H1 (cell line): ENCODE results near the gene ELOVL1. TPM values are rescaled to one million over a fixed set of nuclear protein-coding genes. Genes with fewer than 3 reads are reported as not detected.

Source experiments
- CTCF ChIA-PET: fragments of 300-600 bp; sonication (Branson Sonifier 250); formaldehyde crosslinking; loops from one replicate; lab custom pipeline; 2021; ENCODE audit not compliant: partially characterized antibody; lab: Charles Lee
- POLR2A ChIA-PET: fragments of 300-600 bp; sonication (Branson Sonifier 250); formaldehyde crosslinking; loops from one replicate; lab custom pipeline; 2021; ENCODE audit warnings: inconsistent platforms; ENCODE audit not compliant: partially characterized antibody; lab: Charles Lee
- DNase-seq, 2 experiments: peaks; one replicate each; pipeline versions ENCODE4 v3.0.0 to v3.0.0-alpha.2; 2010 to 2022; ENCODE audit warnings: low spot score in 2 of 2, low read depth in 1 of 2, mixed read lengths in 1 of 2
- FAIRE-seq: peaks from 2 replicates; lab custom pipeline; 2011; peaks lifted over from hg19 to GRCh38; lab: Jason Lieb, UNC
- H2AFZ ChIP-seq: 2 replicates; pipeline ENCODE4 v1.8.1; 2012; ENCODE audit warnings: low read length, inconsistent platforms
- H2AK5ac ChIP-seq: 2 replicates; pipeline ENCODE4 v1.6.1; 2013; ENCODE audit warnings: low read depth, low read length
- H2BK120ac ChIP-seq: replicated peaks from 2 replicates; pipeline ENCODE3; 2013; ENCODE audit warnings: low read depth, low read length, inconsistent platforms
- H2BK12ac ChIP-seq: 2 replicates; pipeline ENCODE4 v1.6.1; 2013; ENCODE audit warnings: low read depth, low read length
- H2BK15ac ChIP-seq: 2 replicates; pipeline ENCODE4 v1.6.1; 2013; ENCODE audit warnings: low read length
- H2BK20ac ChIP-seq: 2 replicates; pipeline ENCODE4 v1.6.1; 2013; ENCODE audit warnings: low read length
- H2BK5ac ChIP-seq: 2 replicates; pipeline ENCODE4 v1.6.1; 2013; ENCODE audit warnings: low read depth, low read length
- H3K14ac ChIP-seq: 2 replicates; pipeline ENCODE4 v1.6.1; 2013; ENCODE audit warnings: inconsistent platforms; ENCODE audit not compliant: insufficient read length
- H3K18ac ChIP-seq: 2 replicates; pipeline ENCODE4 v1.6.1; 2013; ENCODE audit warnings: low read length; ENCODE audit errors: extremely low read depth
- H3K23ac ChIP-seq: 2 replicates; pipeline ENCODE4 v1.6.1; 2013; ENCODE audit warnings: inconsistent platforms; ENCODE audit not compliant: insufficient read length
- H3K23me2 ChIP-seq: 2 replicates; pipeline ENCODE4 v1.6.1; 2013; ENCODE audit warnings: low read depth, low read length
- H3K27ac ChIP-seq: 2 replicates; pipeline ENCODE4 v1.6.1; 2011; ENCODE audit warnings: low read depth, low read length, inconsistent platforms
- H3K27me3 ChIP-seq, 4 experiments: replicated peaks in 1 of 4; 1 replicate in 1 of 4; 2 replicates in 3 of 4; pipeline versions ENCODE4 v1.6.1 to v1.8.1; 2011 to 2013; ENCODE audit warnings: low read length in 3 of 4, mild to moderate bottlenecking in 3 of 4, inconsistent platforms in 2 of 4, mixed read lengths in 2 of 4, moderate library complexity in 1 of 4; ENCODE audit not compliant: control insufficient read depth in 3 of 4, insufficient read depth in 3 of 4; ENCODE audit errors: extremely low read depth in 1 of 4
- H3K36me3 ChIP-seq, 4 experiments: 2 replicates each; pipeline versions ENCODE4 v1.6.1 to v1.8.1; 2011 to 2013; ENCODE audit warnings: mild to moderate bottlenecking in 4 of 4, low read length in 3 of 4, moderate library complexity in 2 of 4, control low read depth in 1 of 4, inconsistent platforms in 1 of 4; ENCODE audit not compliant: insufficient read depth in 4 of 4, control insufficient read depth in 2 of 4
- H3K4ac ChIP-seq: replicated peaks from 2 replicates; pipeline ENCODE3; 2013; ENCODE audit warnings: low read length, low read depth, mixed read lengths, inconsistent platforms; ENCODE audit not compliant: insufficient read length
- H3K4me1 ChIP-seq, 4 experiments: replicated peaks in 1 of 4; 1 replicate in 1 of 4; 2 replicates in 3 of 4; pipeline versions ENCODE4 v1.6.1 to v1.8.1; 2011 to 2013; ENCODE audit warnings: low read length in 3 of 4, inconsistent platforms in 2 of 4, mixed read lengths in 1 of 4; ENCODE audit not compliant: insufficient read depth in 4 of 4, control insufficient read depth in 3 of 4
- H3K4me2 ChIP-seq, 2 experiments: 2 replicates each; pipeline versions ENCODE4 v1.6.1 to v1.8.1; 2011 to 2013; ENCODE audit warnings: low read depth in 2 of 2, low read length in 2 of 2, control low read depth in 1 of 2, inconsistent platforms in 1 of 2, mild to moderate bottlenecking in 1 of 2; ENCODE audit not compliant: insufficient read depth in 1 of 2
- H3K4me3 ChIP-seq, 4 experiments: fragments of 200-600, 300-600 bp in 1 of 4; sonication (generic), shearing (Covaris generic), sonication (Bioruptor Twin) in 1 of 4; 2 replicates each; pipeline versions ENCODE4 v1.5.1 to v1.8.1; 2011 to 2016; ENCODE audit warnings: low read length in 4 of 4, low read depth in 3 of 4, control low read depth in 2 of 4, inconsistent platforms in 2 of 4, mild to moderate bottlenecking in 2 of 4, mixed read lengths in 1 of 4, moderate library complexity in 1 of 4; ENCODE audit not compliant: insufficient read depth in 2 of 4; ENCODE audit errors: extremely low read depth in 1 of 4
- H3K56ac ChIP-seq: replicated peaks from 2 replicates; pipeline ENCODE3; 2013; ENCODE audit warnings: low read depth, mild to moderate bottlenecking, mixed read lengths, low read length, inconsistent platforms; ENCODE audit not compliant: insufficient read length
- H3K79me1 ChIP-seq: 2 replicates; pipeline ENCODE4 v1.6.1; 2013; ENCODE audit warnings: low read depth, low read length, control low read depth
- H3K79me2 ChIP-seq, 2 experiments: 2 replicates each; pipeline versions ENCODE4 v1.6.1 to v1.8.1; 2012 to 2013; ENCODE audit warnings: low read length in 2 of 2, mild to moderate bottlenecking in 2 of 2, inconsistent platforms in 1 of 2; ENCODE audit not compliant: insufficient read depth in 2 of 2, control insufficient read depth in 1 of 2
- H3K9ac ChIP-seq, 4 experiments: replicated peaks in 1 of 4; 1 replicate in 1 of 4; 2 replicates in 3 of 4; pipeline versions ENCODE4 v1.6.1 to v1.8.1; 2011 to 2013; ENCODE audit warnings: low read depth in 3 of 4, low read length in 3 of 4, control low read depth in 2 of 4, mild to moderate bottlenecking in 2 of 4, moderate library complexity in 2 of 4, inconsistent platforms in 1 of 4; ENCODE audit errors: extremely low read depth in 1 of 4
- H3K9me3 ChIP-seq, 2 experiments: 2 replicates each; pipeline versions ENCODE4 v1.6.1 to v1.8.1; 2012 to 2013; ENCODE audit warnings: mild to moderate bottlenecking in 2 of 2, moderate library complexity in 2 of 2, control low read depth in 1 of 2, inconsistent platforms in 1 of 2, low read depth in 1 of 2, low read length in 1 of 2, mixed read lengths in 1 of 2; ENCODE audit not compliant: insufficient read depth in 2 of 2
- H4K20me1 ChIP-seq, 2 experiments: replicated peaks in 1 of 2; 2 replicates each; pipeline versions ENCODE3 to v1.8.1; 2011 to 2013; ENCODE audit warnings: inconsistent platforms in 2 of 2, low read length in 2 of 2, mild to moderate bottlenecking in 1 of 2; ENCODE audit not compliant: insufficient read depth in 2 of 2, control insufficient read depth in 1 of 2
- H4K5ac ChIP-seq: 2 replicates; pipeline ENCODE4 v1.6.1; 2013; ENCODE audit warnings: low read length, low read depth, mixed read lengths, inconsistent platforms; ENCODE audit not compliant: insufficient read length
- H4K8ac ChIP-seq: 2 replicates; pipeline ENCODE4 v1.8.0; 2013; ENCODE audit warnings: mild to moderate bottlenecking, moderate library complexity, low read length, inconsistent platforms; ENCODE audit not compliant: insufficient read depth; ENCODE audit errors: extremely low read depth
- H4K91ac ChIP-seq: replicated peaks from 2 replicates; pipeline ENCODE3; 2013; ENCODE audit warnings: low read length, mixed read lengths, inconsistent platforms; ENCODE audit not compliant: insufficient read length
- ASH2L ChIP-seq: fragments of 200-600, 300-600 bp; sonication (generic); IDR thresholded peaks from one replicate; pipeline ENCODE4 v1.7.1; 2017; ENCODE audit warnings: low read length
- ATF2 ChIP-seq: IDR thresholded peaks from 2 replicates; pipeline ENCODE4 v1.6.1; 2012; ENCODE audit warnings: low read length, inconsistent platforms
- CHD1 ChIP-seq: IDR thresholded peaks from 2 replicates; pipeline ENCODE4 v1.6.1; 2012; ENCODE audit warnings: low read depth, low read length, improper control_type of control experiment
- CHD2 ChIP-seq: IDR thresholded peaks from 2 replicates; pipeline ENCODE4 v1.6.1; 2012; ENCODE audit warnings: low read length, improper control_type of control experiment
- JUN ChIP-seq: IDR thresholded peaks from 2 replicates; pipeline ENCODE4 v1.6.1; 2011; ENCODE audit warnings: low read depth, mild to moderate bottlenecking, improper control_type of control experiment, low read length
- RBBP5 ChIP-seq: IDR thresholded peaks from 2 replicates; pipeline ENCODE4 v1.7.1; 2012; ENCODE audit warnings: low read depth, mild to moderate bottlenecking, inconsistent platforms, low read length, moderate library complexity, borderline replicate concordance
- RXRA ChIP-seq: IDR thresholded peaks from 2 replicates; pipeline ENCODE4 v1.6.1; 2011; ENCODE audit warnings: low read depth, mild to moderate bottlenecking, low read length, moderate library complexity; ENCODE audit not compliant: insufficient read depth
- SIRT6 ChIP-seq: IDR thresholded peaks from one replicate; pipeline ENCODE4 v1.7.1; 2012; ENCODE audit warnings: low read length, inconsistent platforms
- WGBS, 2 experiments: shearing (Covaris generic) in 1 of 2; methylation state at CpG; one replicate each; pipeline versions ENCODE4 v1.1.6 to v1.1.7; 2013 to 2015; ENCODE audit warnings: low lambda C conversion rate in 2 of 2, mixed read lengths in 2 of 2, inconsistent platforms in 1 of 2, low coverage in 1 of 2, missing lambda C conversion rate in 1 of 2; ENCODE audit not compliant: insufficient replicate concordance in 2 of 2, insufficient coverage in 1 of 2, insufficient read length in 1 of 2; ENCODE audit errors: extremely low coverage in 1 of 2, missing lambda C conversion rate in 1 of 2; 5-methylcytosine and 5-hydroxymethylcytosine counted together
- polyA plus RNA-seq, 7 experiments: library from polyadenylated mRNA; depleted of rRNA in 3 of 7; stranded (reverse) in 5 of 7; unstranded in 2 of 7; fragments of >200 nt in 5 of 7; fragments of 200-250 nt in 2 of 7; gene quantifications; 1 replicate in 5 of 7; 2 replicates in 1 of 7; 4 replicates in 1 of 7; pipeline versions ENCODE4 v1.2.1 to v1.2.3, GENCODE V29; 2011 to 2013; ENCODE audit warnings: missing spikeins in 2 of 7, mixed read lengths in 2 of 7
- total RNA-seq: library from RNA; stranded (reverse); fragmentation: NEBNext Ultra II Directional; extraction: Animal tissue kit (Norgen Biotek cat#: 25700); gene quantifications from 2 replicates; pipeline ENCODE4 v1.2.1, GENCODE V29; 2021

ELOVL1 gene
- total and polyA plus RNA-seq, 2 of the 8 experiments (the other 6 are each of a cell fraction or from before 2014, with no cell fraction given) = 28.5 to 68.1 TPM

- no peaks in the 10 kb centered on the region for H3K4me1 ChIP-seq
- ChIA-PET POLR2A (interaction anchor here (1.4 kb wide), 3 partner anchors 9 to 182 kb away, joined by 3 to 6 read pairs (median 3); no protein-coding TSS in a partner anchor), CTCF (interaction anchor here (1.6 to 6.8 kb wide), 7 partner anchors 9 to 210 kb away, joined by 6 to 131 read pairs (median 21); no protein-coding TSS in a partner anchor)
- peaks cover under 1 to 17% (median 11%) of the 10 kb centered on the region in 4 experiments; a peak in 6 of 8 replicates for H3K36me3 ChIP-seq
- TF ChIP-seq ATF2 = no peak
- no peak for TF ChIP-seq RXRA
- TF ChIP-seq ASH2L = no peak
- TF ChIP-seq SIRT6 = no peak
- no peak for TF ChIP-seq JUN
- TF ChIP-seq CHD1 = no peak
- no peak for TF ChIP-seq RBBP5
- no peak for TF ChIP-seq CHD2
- H4K91ac ChIP-seq = no peak overlapping the region
- no peak overlapping the region for H3K14ac ChIP-seq
- no peaks in the 10 kb centered on the region for H3K27me3 ChIP-seq
- no peak overlapping the region for H2BK20ac ChIP-seq
- H2AFZ ChIP-seq = no peak overlapping the region
- H3K4ac ChIP-seq = no peak overlapping the region
- no peak overlapping the region for H3K18ac ChIP-seq
- H3K56ac ChIP-seq = no peak overlapping the region
- H3K79me1 ChIP-seq = no peaks in the 10 kb centered on the region
- H2AK5ac ChIP-seq = no peak overlapping the region
- H3K79me2 ChIP-seq = no peaks in the 10 kb centered on the region
- FAIRE-seq = no peak
- no peaks in the 10 kb centered on the region for H4K20me1 ChIP-seq
- 95% methylated on average over 5 of the region's 5 CpGs; no CpG with 5 or more reads in 1 of the 2 experiments for WGBS, 2 experiments
- H2BK15ac ChIP-seq = no peak overlapping the region
- H3K23me2 ChIP-seq = no peaks in the 10 kb centered on the region
- no peak overlapping the region for H3K4me2 ChIP-seq
- H2BK120ac ChIP-seq = no peak overlapping the region
- no peak overlapping the region for H3K9ac ChIP-seq
- DNase-seq = no peak
- no peak overlapping the region for H2BK5ac ChIP-seq
- no peak overlapping the region for H3K4me3 ChIP-seq
- H3K27ac ChIP-seq = no peak overlapping the region
- H3K9me3 ChIP-seq = no peaks in the 10 kb centered on the region
- H3K23ac ChIP-seq = no peak overlapping the region
- H2BK12ac ChIP-seq = no peak overlapping the region
- no peak overlapping the region for H4K8ac ChIP-seq
- no peak overlapping the region for H4K5ac ChIP-seq
Observed at GRCh38 chr1:43415901-43416300, 48.1 kb upstream of the ELOVL1 start.
